Left ventricle myocardium inferior (tissue), 1 donor: ENCODE results near the gene SLC7A14. TPM values are rescaled to one million over a fixed set of nuclear protein-coding genes. Genes with fewer than 3 reads are reported as not detected.

Experiments
- DNase-seq: peaks from one replicate; pipeline ENCODE4 v3.0.0-alpha.2; 2020
- H3K27ac ChIP-seq: fragments of 200-600 bp; replicated peaks from 2 replicates; pipeline ENCODE4 v1.8.0; 2021
- H3K27me3 ChIP-seq: fragments of 200-600 bp; 2 replicates; pipeline ENCODE4 v1.8.0; 2021; ENCODE audit warnings: low read depth
- H3K36me3 ChIP-seq: fragments of 200-600 bp; 2 replicates; pipeline ENCODE4 v1.8.0; 2021
- H3K4me1 ChIP-seq: fragments of 200-600 bp; 2 replicates; pipeline ENCODE4 v1.8.0; 2021
- H3K4me3 ChIP-seq: fragments of 200-600 bp; 2 replicates; pipeline ENCODE4 v1.8.0; 2021; ENCODE audit warnings: mild to moderate bottlenecking, moderate library complexity
- H3K9me3 ChIP-seq: fragments of 200-600 bp; replicated peaks from 2 replicates; pipeline ENCODE4 v1.8.0; 2021
- CTCF ChIP-seq: fragments of 200-600 bp; IDR thresholded peaks from 2 replicates; pipeline ENCODE4 v1.8.0; 2021; ENCODE audit warnings: antibody characterized with exemption, mild to moderate bottlenecking, borderline replicate concordance
- intact Hi-C: fragments of 100-400 bp; cut with micrococcal nuclease; formaldehyde crosslinking; loops from one replicate; pipeline ENCODE4 v1.11.0; 2022
- total RNA-seq: library from RNA; stranded (reverse); fragmentation: NEBNext Ultra II Directional; extraction: Animal tissue kit (Norgen Biotek cat#: 25700); gene quantifications from one replicate; pipeline ENCODE4 v1.2.1, GENCODE V29; 2021
- donor health status: DM: no; HTN: yes; CAD: no; lungs with severe emphysema.

SLC7A14 gene
- total RNA-seq, 1 donor from 2014 or later = not detected

- Histone ChIP-seq H3K27me3 (peaks cover 7% of the 10 kb centered on the region), H3K4me1 (no peaks in the 10 kb centered on the region)
- DNase-seq = no peak
Measured at GRCh38 chr3:170482199-170482598, 103.7 kb downstream of the SLC7A14 start.

DNA sequence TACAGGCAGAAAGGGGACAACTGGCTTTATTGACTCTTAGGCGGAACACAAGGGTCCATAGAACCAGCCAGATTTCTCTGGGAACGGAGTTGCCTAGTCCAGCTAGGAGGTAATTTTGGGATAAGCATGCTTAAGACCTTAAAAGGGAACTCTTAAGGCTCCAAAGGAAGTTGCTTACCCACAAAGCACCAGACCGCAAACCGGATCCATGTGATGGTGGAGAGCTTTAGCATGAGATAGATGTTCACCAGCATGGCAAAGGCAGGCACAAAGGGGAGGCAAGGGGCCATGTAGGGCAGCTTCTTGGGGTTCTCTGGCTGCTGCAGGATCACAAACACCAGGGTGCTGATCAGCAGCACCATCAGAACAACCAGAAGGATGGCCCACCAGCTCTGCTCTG, 105.8 kb downstream of the SLC7A14 start:
- Histone ChIP-seq H3K36me3 (no peaks in the 10 kb centered on the region), H3K4me3 (no peak overlapping the region), H3K27me3 (peaks cover 7% of the 10 kb centered on the region), H3K27ac (no peak overlapping the region), H3K9me3 (no peaks in the 10 kb centered on the region), H3K4me1 (no peaks in the 10 kb centered on the region)
- intact Hi-C loops = no loop called here
- no peak for DNase-seq
- TF ChIP-seq CTCF = no peak

More at GRCh38 chr3:170482199-170482598, 103.7 kb downstream of the SLC7A14 start:
- Histone ChIP-seq H3K36me3 (no peaks in the 10 kb centered on the region), H3K9me3 (no peaks in the 10 kb centered on the region), H3K4me3 (no peak overlapping the region), H3K27ac (no peak overlapping the region)
- TF ChIP-seq CTCF = no peak
- intact Hi-C loops = no loop called here

GRCh38 chr3:170477395-170477794, 108.5 kb downstream of the SLC7A14 start:
- no peaks in the 10 kb centered on the region for H3K9me3 ChIP-seq
- intact Hi-C loops = no loop called here

GRCh38 chr3:170476291-170476690, 109.6 kb downstream of the SLC7A14 start:
- Histone ChIP-seq H3K9me3 (no peaks in the 10 kb centered on the region), H3K4me1 (no peaks in the 10 kb centered on the region), H3K27me3 (peaks cover 26% of the 10 kb centered on the region), H3K27ac (no peak overlapping the region), H3K36me3 (no peaks in the 10 kb centered on the region), H3K4me3 (no peak overlapping the region)
- intact Hi-C loops = no loop called here
- TF ChIP-seq CTCF = no peak
- no peak for DNase-seq

More at GRCh38 chr3:170477395-170477794, 108.5 kb downstream of the SLC7A14 start:
- H3K36me3 ChIP-seq = no peaks in the 10 kb centered on the region
- no peak for TF ChIP-seq CTCF
- no peaks in the 10 kb centered on the region for H3K4me1 ChIP-seq
- H3K27me3 ChIP-seq = peaks cover 15% of the 10 kb centered on the region
- DNase-seq = no peak
- no peak overlapping the region for H3K27ac ChIP-seq
- H3K4me3 ChIP-seq = no peak overlapping the region

DNA sequence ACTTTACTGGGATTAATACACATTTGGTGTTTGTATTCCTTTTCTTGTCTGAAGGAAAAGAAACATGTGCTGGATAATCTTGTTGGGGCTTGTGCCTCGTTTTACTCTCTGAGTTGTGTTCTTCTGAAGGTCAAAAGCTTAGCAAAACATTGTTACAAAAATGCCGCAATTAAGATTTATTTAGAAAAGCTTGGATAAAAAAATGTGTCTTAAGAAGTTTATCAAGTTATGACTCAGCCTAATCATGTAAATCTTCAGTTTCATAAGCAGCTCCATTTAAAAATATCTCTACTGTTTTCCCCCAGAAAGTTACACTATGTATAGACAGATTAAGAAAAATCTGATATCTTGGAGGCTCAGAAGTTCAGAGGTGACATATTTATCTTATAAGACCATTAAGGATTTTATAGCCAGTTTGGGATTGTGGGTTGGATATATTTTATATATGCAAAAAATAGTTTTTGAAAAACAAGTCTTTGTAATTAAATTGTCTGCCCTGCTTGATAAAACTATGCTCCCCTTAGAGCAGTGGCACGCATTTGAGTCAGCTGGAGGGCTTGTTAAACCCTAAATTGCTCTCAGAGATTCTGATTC, 110.7 kb downstream of the SLC7A14 start:
- Histone ChIP-seq H3K9me3 (no peaks in the 10 kb centered on the region), H3K27me3 (peaks cover 25% of the 10 kb centered on the region), H3K4me1 (no peaks in the 10 kb centered on the region), H3K4me3 (no peak overlapping the region), H3K27ac (no peak overlapping the region), H3K36me3 (no peaks in the 10 kb centered on the region)
- no peak for TF ChIP-seq CTCF
- intact Hi-C loops = no loop called here
- DNase-seq = no peak
